NCI-H1436 (cell line): ENCODE results near the gene LEFTY1.

ENCODE experiments used
- DNase-seq: peaks from one replicate; lab custom pipeline; 2025; lab: John Stamatoyannopoulos, UW

LEFTY1 gene

DNA sequence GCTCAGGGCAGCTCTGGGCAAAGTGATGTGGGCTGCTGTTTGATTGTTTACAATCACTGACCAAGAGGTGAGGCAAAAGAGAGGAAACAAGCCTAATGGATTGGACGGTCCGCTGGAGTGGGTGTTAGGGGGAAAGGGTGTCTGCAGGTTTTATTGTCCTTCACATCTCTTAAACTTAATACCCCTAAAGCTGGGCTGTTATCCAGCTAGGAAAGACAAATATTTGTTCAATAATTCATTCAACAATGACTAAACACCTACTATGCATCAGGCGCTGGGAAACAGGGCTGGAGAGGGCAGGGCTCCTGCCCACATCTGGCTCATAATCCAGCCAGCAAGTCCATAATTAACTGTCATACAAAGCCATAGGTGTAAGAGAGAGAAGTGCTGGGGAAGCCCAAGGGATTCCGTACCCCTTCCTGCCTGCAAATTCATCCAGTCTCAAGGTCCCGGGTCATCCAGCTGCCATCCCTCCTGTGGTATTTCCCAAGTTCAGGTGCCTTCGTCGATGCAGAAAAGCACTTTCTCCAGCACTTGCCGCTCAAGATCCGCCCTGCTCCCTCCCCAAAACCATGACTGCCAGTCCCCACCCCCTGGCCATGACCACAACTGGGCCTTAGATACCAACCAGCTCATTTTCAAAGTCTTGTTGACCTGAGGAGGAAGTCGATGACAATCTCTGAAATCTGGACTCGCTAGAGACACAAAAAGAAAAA, 17.4 kb downstream of the LEFTY1 start:
- DNase-seq: no peak

DNA sequence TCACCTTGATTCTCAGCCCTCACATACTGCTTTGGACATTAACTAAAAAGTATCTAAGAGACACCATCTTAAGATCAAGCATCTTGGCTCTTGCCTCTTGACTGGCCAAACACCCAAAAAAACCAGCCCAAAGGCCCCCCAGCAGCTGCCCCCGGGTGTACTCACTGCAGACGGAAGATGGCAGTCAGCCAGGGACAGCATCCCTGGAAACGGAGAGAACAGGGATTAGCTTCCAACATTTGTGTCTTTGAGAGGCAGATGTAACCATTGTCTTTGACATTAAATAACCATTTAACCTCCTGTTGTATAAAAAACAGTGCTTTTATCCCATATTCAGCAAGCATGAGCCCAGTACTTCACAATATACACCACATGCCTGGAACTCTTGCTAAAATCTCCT, 18.0 kb downstream of the LEFTY1 start:
- no peak for DNase-seq

DNA sequence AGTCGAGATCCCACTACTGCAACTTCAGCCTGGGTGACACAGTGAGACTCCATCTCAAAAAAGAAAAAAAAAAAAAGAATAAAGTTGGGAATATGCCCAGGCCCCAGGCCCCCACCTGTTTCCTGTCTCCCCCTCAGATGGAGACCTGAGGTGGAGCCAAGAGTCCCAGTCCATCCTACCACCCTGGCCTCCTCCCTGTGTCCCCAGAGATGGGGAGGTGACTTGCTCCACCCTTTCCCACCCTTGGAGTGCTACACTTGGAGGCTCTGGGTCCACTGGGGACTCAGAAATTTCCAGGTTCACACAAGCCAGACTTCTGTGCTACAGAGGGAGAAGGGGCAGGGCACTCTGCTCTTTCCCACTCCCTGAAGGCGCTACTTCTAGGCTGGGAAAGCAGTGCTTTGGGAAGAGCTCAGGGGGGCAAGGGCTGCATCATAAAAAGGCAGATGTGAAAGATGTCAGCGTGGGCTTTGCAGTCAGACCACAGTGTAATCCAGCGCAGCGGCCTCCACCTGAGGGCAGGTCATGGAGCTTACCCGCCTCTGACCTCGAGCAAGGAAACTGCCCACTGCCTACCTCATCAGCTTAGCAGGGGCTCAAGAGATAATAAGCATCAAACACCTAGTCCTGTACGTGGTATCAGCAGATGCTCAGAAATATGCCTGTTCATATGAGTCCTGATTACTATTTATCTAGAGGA, 20.2 kb downstream of the LEFTY1 start:
- DNase-seq: no peak

DNA sequence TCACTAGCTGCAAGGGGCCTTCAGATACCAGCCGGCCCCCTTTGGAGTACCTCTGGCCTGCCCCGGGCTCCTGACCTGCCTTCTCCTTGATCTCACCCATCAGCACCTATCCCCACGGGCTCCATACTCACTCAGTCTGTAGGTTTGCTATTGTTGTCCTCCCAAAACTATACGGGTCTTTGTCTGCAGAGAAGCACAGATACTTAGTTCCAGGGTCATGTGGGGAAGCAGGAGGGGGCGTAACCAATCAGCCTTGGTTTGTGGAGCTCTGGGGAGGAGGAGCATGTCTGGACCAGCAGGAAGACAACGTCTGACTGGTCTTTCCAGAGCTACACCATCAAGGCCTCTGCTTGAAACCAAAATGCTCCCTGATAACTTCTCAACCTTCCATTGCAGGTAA, 22.0 kb downstream of the LEFTY1 start:
- no peak for DNase-seq

DNA sequence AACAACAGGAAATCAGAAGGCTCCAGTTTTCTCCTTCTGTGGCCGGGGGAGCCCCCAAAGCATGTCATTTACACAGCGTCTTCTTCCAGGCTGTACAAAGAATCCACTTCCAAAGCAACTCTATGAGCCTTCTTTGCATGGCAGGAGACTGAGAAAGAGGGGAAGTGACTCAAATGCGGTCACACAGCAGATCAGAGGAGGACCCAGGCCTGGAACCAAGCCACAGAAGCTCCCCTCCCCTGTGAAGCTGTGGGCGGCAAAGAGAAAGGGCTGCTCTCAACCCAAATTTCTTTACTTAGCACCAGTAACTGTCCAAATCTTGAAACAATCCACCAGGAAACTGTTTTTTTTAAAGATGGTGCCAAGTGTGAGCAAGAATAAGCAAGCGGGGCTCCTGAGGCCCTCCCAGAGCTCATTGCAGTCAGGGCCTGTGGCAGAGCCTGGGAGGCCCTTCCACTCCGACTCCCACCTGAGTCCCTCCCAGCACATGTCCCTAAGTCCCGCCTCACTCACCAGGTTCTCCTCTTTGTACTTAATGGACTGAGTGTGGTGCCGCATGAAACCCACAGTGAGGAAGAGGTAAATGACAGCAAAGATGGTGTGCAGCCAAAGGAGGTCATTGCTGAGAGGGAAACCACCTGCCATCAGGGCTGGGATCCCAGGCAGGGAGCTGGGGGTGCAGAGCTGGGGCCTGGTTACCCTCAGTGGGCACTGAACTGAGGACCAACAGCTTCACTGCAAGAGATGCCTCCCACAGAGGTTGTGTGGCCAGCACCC, 22.7 kb downstream of the LEFTY1 start:
- DNase-seq: no peak

DNA sequence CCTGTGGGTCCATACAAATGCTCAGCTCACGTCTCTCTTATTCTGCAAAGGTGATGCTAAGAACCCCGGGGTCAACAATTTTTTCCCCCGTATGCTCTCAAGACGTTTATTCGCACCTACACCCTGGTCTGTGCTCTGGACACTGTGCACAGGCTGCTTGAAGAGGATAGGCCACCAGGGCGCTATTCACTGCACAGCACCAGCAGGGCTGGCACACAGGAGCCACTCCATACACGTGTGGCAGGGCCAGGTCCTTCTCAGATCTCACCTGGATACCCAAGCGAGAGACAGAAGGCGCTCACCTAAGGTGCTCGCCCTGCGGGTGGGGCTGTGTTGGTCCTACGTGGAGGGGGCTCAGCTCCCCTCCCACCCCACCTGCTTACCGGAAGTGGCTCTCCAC, 23.4 kb downstream of the LEFTY1 start:
- no peak for DNase-seq

DNA sequence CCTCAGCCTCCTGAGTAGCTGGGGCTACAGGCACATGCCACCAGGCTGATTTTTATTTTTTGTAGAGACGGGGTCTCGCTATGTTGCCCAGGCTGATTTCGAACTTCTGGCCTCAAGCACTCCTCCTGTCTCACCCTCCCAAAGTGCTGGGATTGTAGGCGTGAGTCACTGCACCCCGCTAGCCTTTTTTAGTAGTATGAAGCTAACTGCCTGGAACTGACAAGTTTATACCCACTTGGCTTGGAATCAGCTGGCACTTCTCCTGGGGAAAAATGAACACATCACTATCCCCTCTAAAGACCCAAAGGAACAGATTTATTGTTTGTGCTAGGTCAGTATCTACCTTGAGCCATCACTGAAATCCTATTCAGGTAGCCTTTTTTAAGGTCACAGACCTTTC, 25.8 kb downstream of the LEFTY1 start:
- DNase-seq: no peak

DNA sequence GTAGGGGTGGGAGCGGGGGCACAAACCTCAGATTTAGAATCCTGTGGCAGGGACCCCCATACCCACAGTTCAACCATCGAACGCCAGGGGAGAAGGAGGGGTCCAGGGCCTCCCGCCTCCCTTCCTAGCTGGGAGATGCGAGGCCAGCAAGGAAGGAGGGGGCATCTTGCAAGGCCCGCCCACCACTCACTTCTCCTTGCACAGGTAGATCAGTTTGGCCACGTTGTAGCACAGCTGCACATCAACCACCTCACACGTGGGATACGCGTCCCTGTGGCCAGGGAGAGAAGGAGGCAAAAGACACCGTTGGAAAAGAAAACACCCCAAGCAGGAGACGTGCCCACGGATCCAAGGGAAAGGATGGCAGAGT, 26.4 kb downstream of the LEFTY1 start:
- no peak for DNase-seq

DNA sequence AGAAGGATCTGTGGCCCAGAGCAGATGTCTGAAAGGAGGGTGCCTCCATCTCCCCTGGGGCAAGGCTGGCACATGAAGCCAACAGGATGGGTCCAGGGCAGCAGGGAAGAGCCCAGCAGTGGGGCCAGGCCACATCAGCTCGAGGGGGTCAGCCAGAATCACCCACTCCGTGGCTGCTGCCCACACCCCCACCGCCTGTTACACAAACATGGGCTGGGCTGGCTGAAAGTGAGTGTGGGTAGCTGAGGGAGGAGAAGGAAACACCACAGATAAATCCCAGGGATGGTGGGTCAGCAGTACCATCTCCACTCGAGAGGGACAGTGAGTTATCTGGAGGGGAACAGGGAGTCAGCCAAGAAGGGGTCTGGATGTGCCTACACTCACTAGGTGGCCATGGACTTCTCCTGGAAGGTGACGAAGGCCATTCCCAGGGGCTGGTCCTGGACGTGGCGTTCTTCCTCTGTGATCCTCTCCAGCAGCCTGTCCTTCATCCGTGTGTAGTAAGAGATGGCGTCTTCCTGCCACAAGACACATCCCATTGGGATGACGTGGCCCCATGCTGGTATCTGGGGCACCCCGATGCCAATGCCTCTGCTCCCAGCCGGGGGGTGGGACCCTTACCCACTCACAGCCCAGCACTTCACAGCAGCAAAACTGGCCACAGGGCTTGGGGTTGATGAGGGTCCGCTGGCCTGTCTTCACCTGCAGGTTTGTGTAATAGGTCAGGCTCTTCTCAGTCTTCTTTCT, 26.9 kb downstream of the LEFTY1 start:
- no peak for DNase-seq

DNA sequence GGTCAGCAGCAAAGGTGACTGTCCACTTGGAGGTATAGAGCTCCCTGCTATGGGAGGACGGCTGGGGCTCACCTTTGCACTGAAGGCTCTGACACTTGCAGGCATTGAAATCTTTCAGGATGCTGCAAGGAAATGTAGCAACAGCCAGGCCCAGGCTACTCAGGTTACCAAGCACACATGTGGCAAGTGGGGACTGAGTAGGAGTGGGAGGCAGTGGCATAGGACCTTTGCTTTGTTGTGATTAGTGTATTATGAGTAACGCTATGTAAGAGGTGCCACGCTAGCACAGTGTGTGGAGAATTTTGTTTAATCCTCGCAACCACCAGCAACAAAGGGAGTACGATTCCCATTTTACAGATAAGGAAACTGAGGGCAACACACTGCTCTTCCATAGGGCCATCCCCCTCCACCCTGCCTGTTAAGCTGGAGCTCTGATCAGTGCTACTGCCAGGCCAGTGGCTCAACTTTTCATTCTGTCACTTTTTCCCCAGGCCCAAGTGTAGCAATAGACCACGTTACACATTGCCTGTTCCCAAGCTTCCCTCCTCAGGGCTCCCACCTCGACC, 28.0 kb downstream of the LEFTY1 start:
- DNase-seq: no peak

DNA sequence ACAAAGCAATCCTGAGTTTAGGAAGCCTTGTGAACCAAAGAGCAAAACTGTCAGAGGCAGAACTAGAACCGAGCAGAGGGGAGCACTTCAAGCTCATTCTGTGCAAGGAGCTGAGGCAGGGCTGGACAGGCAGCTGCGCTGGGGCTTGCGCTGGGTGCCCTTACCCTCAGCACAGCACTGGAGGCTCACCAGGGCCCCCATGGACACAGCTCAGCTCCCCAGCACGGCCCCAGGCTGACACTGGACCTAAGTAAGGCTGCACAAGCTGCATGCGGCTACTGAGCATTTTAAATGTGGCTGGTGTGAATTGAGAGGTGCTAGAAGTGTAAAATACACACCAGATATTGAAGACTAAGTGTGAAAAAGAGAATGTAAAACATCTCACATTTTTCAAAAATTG, 28.8 kb downstream of the LEFTY1 start:
- no peak for DNase-seq

DNA sequence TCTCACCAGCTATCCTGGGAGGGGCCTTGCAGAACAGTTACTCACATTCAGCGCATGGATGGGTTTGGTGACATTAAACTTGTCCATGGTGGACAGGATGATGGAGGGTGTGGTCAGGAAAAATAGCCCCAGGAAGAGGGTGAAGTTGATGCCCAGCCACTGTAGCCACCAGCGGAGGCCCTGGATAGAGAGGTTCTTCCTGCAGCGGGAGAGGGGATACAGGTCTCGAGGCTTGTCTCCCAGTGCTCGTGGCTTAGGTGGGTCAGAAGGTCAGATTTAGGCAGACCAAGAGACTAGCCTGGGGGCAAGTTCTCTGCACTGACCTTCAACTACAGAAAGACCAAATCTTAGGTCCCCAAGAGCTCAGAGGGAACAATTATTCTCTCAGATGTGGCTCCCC, 29.8 kb downstream of the LEFTY1 start:
- no peak for DNase-seq

DNA sequence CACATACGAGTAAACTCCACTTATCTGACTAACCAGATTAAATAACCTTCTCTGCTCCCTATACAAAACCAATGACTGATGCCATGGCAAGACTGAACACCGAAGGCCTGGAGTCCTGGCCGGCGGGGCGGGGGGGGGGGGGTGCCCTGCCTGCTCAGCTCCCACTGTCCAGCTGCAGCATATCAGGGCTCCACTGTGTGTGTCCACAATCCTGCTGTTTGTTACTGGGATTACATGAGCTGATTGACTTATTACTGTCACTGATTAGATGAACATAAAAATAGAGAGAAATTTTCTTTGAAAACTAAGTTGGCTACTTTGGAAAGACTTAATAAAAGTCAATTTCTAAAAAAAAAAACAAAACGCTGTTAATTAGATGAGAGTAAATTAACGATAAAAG, 31.7 kb downstream of the LEFTY1 start:
- DNase-seq: no peak

DNA sequence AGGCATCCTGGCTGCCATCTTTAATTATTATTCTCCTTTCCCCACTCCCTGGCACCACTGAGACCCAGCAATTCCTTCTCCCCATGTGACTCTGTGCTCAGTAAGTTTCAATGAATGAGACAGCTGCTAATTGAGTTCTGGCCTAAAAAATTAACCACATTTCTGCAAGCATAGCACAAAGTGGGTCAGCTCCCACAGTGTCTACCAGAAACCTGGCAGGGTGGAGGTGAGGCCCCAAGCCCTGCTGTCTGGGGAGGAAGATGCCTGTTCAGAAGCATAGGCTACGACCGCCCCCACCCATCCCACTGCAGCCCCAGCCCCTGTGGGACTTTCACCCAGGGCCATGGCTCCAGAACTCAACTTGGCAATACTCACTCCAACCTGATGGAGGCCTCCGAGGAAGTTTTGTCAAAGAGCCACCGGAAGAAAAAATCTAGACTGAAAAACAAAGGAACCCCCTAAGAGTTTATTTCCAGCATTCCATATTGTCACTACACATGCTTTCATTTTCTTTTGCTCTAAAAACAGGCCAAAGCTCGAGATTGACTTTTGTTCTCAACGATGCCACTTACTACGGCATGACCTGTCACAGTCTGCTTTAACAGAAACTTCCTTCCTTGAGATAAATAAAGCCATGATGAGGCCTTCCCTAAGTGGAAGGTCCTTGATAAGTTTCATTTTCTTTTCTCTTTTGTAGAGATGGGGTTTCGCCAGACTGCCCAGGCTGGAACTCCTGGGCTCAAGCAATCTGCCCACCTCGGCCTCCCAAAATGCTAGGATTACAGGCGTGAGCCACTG, 33.2 kb downstream of the LEFTY1 start:
- no peak for DNase-seq

DNA sequence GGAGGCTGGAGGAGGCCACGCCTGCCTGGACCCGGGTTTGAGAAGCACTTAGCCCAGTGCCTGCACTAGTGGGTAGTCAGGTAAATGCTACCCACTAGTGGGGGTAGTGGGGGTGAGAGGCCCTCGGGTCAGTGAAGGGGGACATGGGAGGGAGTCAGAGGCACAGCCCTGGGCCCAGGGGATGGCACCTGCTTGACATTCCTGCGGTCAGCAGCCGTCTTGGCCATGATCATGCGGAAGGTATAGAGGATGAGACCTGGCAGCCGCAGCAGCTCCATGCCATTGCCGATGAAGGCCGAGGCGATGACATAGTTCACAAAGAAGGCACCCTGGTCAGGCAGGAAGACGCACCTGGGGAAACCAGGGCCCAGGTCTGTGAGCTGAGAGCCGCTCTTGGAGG, 35.5 kb downstream of the LEFTY1 start:
- no peak for DNase-seq

DNA sequence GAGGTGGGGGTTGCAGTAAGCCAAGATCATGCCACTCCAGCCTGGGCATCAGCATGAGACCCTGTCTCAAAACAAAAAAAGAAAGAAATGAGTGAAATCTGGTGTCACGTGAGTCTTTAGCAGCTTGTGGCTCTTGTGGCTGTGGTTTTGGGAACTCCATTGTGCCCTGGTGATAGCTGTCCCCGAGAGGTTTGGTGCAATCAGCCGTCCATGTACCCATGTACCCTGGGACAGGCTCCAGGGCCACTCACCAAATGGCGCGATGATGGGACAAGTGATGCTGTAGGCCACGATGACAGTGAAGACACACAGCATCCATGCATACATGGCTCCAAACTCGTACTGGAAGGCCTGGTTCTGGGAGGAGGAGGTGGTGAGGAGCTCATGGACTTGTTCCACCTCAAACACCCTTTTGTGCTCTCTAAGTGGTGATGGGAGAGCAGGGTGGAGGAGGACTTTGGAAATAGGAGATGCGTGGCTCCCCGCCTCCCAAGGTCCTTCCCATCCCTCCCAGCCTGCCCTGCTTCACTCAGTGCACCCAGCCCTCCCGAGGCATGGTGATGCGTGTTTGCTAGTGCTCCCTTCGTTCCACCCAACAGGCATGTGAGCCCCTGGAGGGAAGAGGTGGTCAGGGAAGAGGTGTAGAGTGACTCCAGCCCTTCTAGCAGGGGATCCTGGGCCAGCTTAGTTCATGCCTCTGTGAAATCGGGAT, 36.4 kb downstream of the LEFTY1 start:
- DNase-seq: no peak

DNA sequence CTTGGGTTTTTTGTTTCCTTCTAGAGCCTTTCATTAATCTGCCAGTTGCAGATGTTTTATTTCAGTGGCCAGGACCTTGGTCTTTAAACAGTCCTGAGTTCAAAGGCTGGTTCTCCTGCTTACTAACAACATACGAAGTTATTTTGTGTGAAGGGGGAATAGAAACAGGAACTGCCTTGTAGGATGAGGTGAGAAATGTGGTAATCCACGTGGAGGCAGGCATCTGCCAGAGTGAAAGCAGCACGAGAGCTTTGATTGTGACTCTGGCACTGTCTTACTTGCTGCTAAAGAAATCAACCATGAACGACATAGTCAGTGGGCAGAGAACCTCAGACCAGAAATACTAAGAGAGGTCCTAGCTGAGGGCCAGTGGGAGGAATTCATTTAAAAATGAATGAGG, 37.1 kb downstream of the LEFTY1 start:
- DNase-seq: no peak

DNA sequence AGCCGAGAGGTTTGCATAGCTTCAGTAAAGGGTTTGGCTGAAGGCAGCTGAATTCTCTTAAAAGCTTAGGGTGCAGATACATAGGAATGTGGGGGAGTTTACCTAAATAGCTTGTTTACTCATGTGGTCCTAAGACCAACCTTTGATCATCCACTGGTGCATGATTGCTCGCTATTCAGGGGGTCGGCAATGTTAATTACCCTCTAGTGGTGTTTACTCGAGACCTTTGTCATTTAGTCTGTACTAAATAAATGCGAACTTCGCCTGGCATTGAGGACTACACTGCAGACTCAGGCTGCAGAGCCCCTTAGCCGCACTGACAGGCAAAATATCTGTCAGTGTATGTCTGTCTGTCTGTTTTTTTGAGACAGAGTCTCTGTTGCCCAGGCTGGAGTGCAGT, 38.6 kb downstream of the LEFTY1 start:
- DNase-seq: no peak

DNA sequence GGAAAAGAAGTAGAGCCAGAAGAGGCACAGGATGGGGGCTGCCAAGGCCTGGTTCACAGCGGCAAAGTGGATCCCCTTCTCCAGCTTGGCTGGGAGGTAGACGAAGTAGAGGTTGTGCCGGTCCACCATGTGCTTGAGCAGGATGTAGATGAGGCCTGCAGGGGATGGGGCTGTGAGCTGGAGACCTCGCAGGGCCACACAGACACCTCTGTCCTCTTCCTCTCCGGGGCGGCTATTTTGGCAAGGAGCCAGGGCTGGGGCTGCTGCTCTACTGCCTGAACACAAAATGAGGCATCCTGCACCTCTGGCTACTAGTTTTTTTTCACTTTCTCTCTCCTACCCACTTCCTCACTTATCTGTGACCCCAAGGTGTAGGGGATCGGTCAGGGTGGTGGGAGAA, 39.0 kb downstream of the LEFTY1 start:
- DNase-seq: no peak

DNA sequence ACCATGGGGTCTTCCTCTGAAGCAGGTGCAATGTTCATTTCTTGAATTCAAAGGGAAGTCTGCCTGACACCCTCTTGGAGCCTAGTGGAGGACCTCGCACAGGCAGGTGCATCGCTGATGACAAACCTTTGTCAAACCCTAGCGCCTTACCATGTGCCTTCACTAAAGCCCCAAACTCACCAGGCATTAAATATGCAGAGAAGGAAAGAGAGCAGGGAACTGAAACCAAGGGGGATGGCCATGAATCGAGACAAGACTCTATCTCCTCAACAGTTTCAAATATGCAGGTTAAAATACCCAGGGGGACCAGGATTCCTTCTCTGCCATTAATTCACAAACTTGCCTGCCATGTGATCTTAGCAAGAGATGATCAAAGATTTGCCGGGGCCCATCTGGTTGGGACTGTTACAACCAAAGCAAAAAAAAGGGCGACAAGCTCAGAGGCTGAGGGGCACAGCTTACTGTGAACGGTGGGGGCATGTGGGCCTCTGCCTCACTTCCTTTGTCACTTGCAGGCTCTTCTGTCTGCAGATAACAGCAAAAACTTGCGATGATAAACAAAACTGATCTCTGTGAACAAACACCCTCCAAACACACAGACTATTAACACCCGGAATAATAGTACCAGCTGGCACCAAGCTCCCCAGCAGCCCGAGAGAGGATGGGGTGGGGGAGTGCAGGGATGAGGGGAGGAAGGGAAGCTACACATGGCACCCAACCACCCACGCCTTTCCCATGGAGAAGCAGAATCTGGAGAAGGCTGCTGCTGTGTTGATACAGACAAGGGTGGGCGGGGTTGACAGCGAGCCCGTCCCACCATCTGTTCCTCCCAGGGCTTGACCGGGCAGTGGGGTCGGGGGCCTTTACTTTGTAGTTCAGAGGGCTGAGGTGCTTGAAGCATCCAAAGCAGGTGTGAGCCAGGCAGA, 40.7 kb downstream of the LEFTY1 start:
- peak; percentile 29 for DNase-seq
